ENCODE results near the gene TXLNG.

Gene TXLNG

GRCh38 chrX:16771483-16772398 is 14.5 kb upstream of the TXLNG start (continued):
- TF ChIP-seq ZNF677 (tag by site-specific recombination; IDR thresholded peaks at IDR 0.05) (no peak), OSR2 (tag by site-specific recombination; IDR thresholded peaks at IDR 0.05) (peak; percentile 54; the same call in 1 of the 2 replicates), ZNF521 (tag by site-specific recombination; IDR thresholded peaks at IDR 0.05) (no peak), KLF8 (tag by site-specific recombination; IDR thresholded peaks at IDR 0.05) (0 out of 2 replicates have a peak, but pooled peaks have one; percentile 53), ZNF121 (tag by site-specific recombination; IDR thresholded peaks at IDR 0.05) (no peak), AEBP2 (tag by site-specific recombination; IDR thresholded peaks at IDR 0.05; ENCODE audit: borderline replicate concordance) (0 out of 2 replicates have a peak, but pooled peaks have one; percentile 27), SP7 (tag by site-specific recombination; IDR thresholded peaks at IDR 0.05) (peak; percentile 76), ZBTB44 (tag by site-specific recombination; IDR thresholded peaks at IDR 0.05) (peak; percentile 78), ZBTB1 (tag by site-specific recombination; IDR thresholded peaks at IDR 0.05) (no peak), REPIN1 (tag by site-specific recombination; IDR thresholded peaks at IDR 0.05; ENCODE audit: low read depth) (0 out of 2 replicates have a peak, but pooled peaks have one; percentile 52), ZNF645 (tag by site-specific recombination; IDR thresholded peaks at IDR 0.05) (no peak), ZNF510 (tag by site-specific recombination; IDR thresholded peaks at IDR 0.05; ENCODE audit: insufficient replicate concordance) (no peak), ZNF513 (tag by site-specific recombination; IDR thresholded peaks at IDR 0.05) (no peak), ZBTB10 (tag by site-specific recombination; IDR thresholded peaks at IDR 0.05) (no peak), ZNF76 (tag by site-specific recombination; IDR thresholded peaks at IDR 0.05; ENCODE audit: borderline replicate concordance, low read depth) (peak; percentile 93), ZNF335 (tag by site-specific recombination; conservative IDR thresholded peaks at IDR 0.05) (peak; percentile 85), ZNF433 (tag by site-specific recombination; IDR thresholded peaks at IDR 0.05; ENCODE audit: low read depth) (no peak), ZNF501 (tag by site-specific recombination; IDR thresholded peaks at IDR 0.05) (no peak), PRDM2 (tag by site-specific recombination; IDR thresholded peaks at IDR 0.05; ENCODE audit: borderline replicate concordance) (no peak), ZNF2 (tag by site-specific recombination; IDR thresholded peaks at IDR 0.05) (peak; percentile 65; the same call in 1 of the 2 replicates), WT1 (tag by site-specific recombination; IDR thresholded peaks at IDR 0.05) (no peak)
